ENCODE measurements around the gene COL4A2. TPM values are rescaled to one million over a fixed set of nuclear protein-coding genes. Genes with fewer than 3 reads are reported as not detected.

COL4A2 gene
- total RNA-seq, 2 donors from 2014 or later: not detected

- Mint-ChIP-seq H3K27ac (no peak overlapping the region), H3K4me3 (no peak overlapping the region), H3K27me3 (ENCODE audit: low read depth) (peaks cover 78% of the 10 kb centered on the region), H3K9me3 (peaks cover 0 to 6% of the 10 kb centered on the region in 2 donors), H3K4me1 (ENCODE audit: low read depth) (peaks cover 11% of the 10 kb centered on the region), H3K36me3 (ENCODE audit: insufficient read depth in 2 of 2) (peaks cover 0 to 3% of the 10 kb centered on the region in 2 donors)
- ATAC-seq (replicated peaks in 1 of 2) (peak; percentile 85 to 90), DNase-seq (peak; percentile 72 to 77)
Measured at GRCh38 chr13:110412132-110412914, 105.2 kb downstream of the COL4A2 start.

DNA sequence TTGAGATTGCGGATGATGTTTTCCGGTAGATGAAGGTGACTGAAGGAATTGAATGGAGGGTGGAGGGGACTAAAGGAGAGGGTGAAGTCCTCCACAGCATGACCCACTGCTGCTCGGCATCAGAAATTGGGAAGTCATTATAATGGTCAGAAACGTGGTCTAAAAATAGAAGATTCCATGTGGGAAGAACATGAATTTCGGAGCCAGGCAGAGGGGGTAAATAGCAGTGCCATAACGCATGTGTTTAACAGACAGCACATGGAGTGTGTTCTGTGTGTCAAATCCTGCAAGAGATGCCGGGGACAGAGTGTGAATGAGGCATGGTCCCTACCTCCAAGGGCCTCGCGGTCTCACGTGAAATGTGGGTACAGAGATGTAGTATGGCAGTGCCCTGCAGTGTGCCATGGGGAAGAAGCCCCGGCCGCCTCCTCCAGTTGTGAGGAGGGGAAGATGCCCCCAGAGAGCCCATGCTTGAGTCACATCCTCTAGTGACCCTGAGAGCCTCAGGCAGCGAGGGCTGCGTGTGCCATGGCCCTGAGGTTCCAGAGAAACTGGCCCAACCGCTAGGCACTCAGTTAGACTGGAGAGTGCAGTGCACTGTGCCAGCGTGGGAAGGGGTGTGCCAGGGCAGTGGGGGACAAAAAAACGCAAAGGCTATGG lies 106.1 kb downstream of the COL4A2 start:
- Mint-ChIP-seq H3K27ac (no peak overlapping the region), H3K9me3 (peaks cover 0 to 6% of the 10 kb centered on the region in 2 donors), H3K4me1 (ENCODE audit: low read depth) (peaks cover 11% of the 10 kb centered on the region), H3K4me3 (no peak overlapping the region), H3K36me3 (ENCODE audit: insufficient read depth in 2 of 2) (peaks cover 0 to 3% of the 10 kb centered on the region in 2 donors), H3K27me3 (ENCODE audit: low read depth) (peaks cover 78% of the 10 kb centered on the region)
- no peak for DNase-seq
- ATAC-seq (replicated peaks in 1 of 2): no peak

- Mint-ChIP-seq H3K4me1 (ENCODE audit: low read depth) (peaks cover 11% of the 10 kb centered on the region), H3K27ac (no peak overlapping the region), H3K27me3 (ENCODE audit: low read depth) (peaks cover 78% of the 10 kb centered on the region), H3K36me3 (ENCODE audit: insufficient read depth in 2 of 2) (peaks cover 0 to 3% of the 10 kb centered on the region in 2 donors), H3K9me3 (peaks cover 0 to 4% of the 10 kb centered on the region in 2 donors), H3K4me3 (no peak overlapping the region)
- ATAC-seq (replicated peaks in 1 of 2): no peak
- DNase-seq: no peak
Measured at GRCh38 chr13:110413676-110414040, 106.6 kb downstream of the COL4A2 start.

- Mint-ChIP-seq H3K9me3 (no peaks in the 10 kb centered on the region), H3K4me3 (no peak overlapping the region), H3K36me3 (ENCODE audit: insufficient read depth in 2 of 2) (no peaks in the 10 kb centered on the region), H3K27me3 (ENCODE audit: low read depth) (peaks cover 83% of the 10 kb centered on the region), H3K4me1 (ENCODE audit: low read depth) (peaks cover 11% of the 10 kb centered on the region), H3K27ac (no peak overlapping the region)
- ATAC-seq (replicated peaks in 1 of 2): no peak
- DNase-seq: no peak
Measured at GRCh38 chr13:110414283-110414682, 107.2 kb downstream of the COL4A2 start.

GRCh38 chr13:110414931-110415330 lies 107.8 kb downstream of the COL4A2 start:
- DNase-seq (no peak), ATAC-seq (replicated peaks in 1 of 2) (no peak)
- Mint-ChIP-seq H3K4me1 (ENCODE audit: low read depth) (peaks cover 11% of the 10 kb centered on the region), H3K36me3 (ENCODE audit: insufficient read depth in 2 of 2) (no peaks in the 10 kb centered on the region), H3K27me3 (ENCODE audit: low read depth) (peaks cover 90% of the 10 kb centered on the region), H3K4me3 (no peak overlapping the region), H3K27ac (no peak overlapping the region), H3K9me3 (no peaks in the 10 kb centered on the region)

GRCh38 chr13:110415669-110416068 lies 108.6 kb downstream of the COL4A2 start:
- no peak overlapping the region for H3K27ac Mint-ChIP-seq
- no peaks in the 10 kb centered on the region for H3K36me3 Mint-ChIP-seq (ENCODE audit: insufficient read depth in 2 of 2)
- H3K4me3 Mint-ChIP-seq: no peak overlapping the region
- H3K27me3 Mint-ChIP-seq (ENCODE audit: low read depth): peaks cover 90% of the 10 kb centered on the region
- peaks cover 11% of the 10 kb centered on the region for H3K4me1 Mint-ChIP-seq (ENCODE audit: low read depth)
- ATAC-seq (replicated peaks in 1 of 2) (peak in 1 of 2 donors; percentile 52), DNase-seq (no peak)
- H3K9me3 Mint-ChIP-seq: no peaks in the 10 kb centered on the region

- Mint-ChIP-seq H3K4me3 (no peak overlapping the region), H3K36me3 (ENCODE audit: insufficient read depth in 2 of 2) (no peaks in the 10 kb centered on the region), H3K4me1 (ENCODE audit: low read depth) (peaks cover 16% of the 10 kb centered on the region), H3K9me3 (no peaks in the 10 kb centered on the region), H3K27ac (no peak overlapping the region), H3K27me3 (ENCODE audit: low read depth) (peaks cover 90% of the 10 kb centered on the region)
- DNase-seq (no peak), ATAC-seq (replicated peaks in 1 of 2) (no peak)
Measured at GRCh38 chr13:110416131-110417025, 109.3 kb downstream of the COL4A2 start.

GRCh38 chr13:110418944-110419343 lies 111.9 kb downstream of the COL4A2 start:
- Mint-ChIP-seq H3K36me3 (ENCODE audit: insufficient read depth in 2 of 2) (peaks cover 0 to under 1% of the 10 kb centered on the region in 2 donors), H3K9me3 (no peaks in the 10 kb centered on the region), H3K27me3 (ENCODE audit: low read depth) (peaks cover 91% of the 10 kb centered on the region), H3K4me1 (ENCODE audit: low read depth) (peaks cover 17% of the 10 kb centered on the region), H3K27ac (no peak overlapping the region), H3K4me3 (no peak overlapping the region)
- no peak for DNase-seq
- no peak for ATAC-seq (replicated peaks in 1 of 2)

- peaks cover 88% of the 10 kb centered on the region for H3K27me3 Mint-ChIP-seq (ENCODE audit: low read depth)
- no peak overlapping the region for H3K4me3 Mint-ChIP-seq
- H3K27ac Mint-ChIP-seq: no peak overlapping the region
- no peaks in the 10 kb centered on the region for H3K9me3 Mint-ChIP-seq
- DNase-seq (no peak), ATAC-seq (replicated peaks in 1 of 2) (no peak)
- peaks cover 0 to 2% of the 10 kb centered on the region in 2 donors for H3K36me3 Mint-ChIP-seq (ENCODE audit: insufficient read depth in 2 of 2)
- peaks cover 17% of the 10 kb centered on the region for H3K4me1 Mint-ChIP-seq (ENCODE audit: low read depth)
Measured at GRCh38 chr13:110419381-110419791, 112.3 kb downstream of the COL4A2 start.

DNA sequence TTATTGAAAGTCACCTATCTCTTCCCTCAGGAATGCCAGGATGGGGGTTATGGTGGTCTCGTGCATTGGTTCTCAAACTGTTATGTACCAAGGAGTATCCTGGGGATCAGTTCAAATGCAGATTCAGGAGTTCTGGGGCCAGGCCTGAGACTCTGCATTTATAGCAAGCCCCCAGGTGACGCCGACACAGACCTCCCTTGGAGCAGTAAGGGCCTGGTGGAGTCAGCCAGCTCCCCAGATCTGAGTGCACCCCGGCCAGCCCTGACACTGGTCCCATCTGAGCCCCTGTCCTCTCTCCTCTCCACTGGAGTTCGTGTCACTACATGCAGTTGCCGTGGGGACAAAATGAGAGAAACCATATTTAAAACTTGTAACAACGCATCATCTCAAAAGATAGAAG lies 112.9 kb downstream of the COL4A2 start:
- no peak overlapping the region for H3K4me3 Mint-ChIP-seq
- peaks cover 0 to 2% of the 10 kb centered on the region in 2 donors for H3K36me3 Mint-ChIP-seq (ENCODE audit: insufficient read depth in 2 of 2)
- ATAC-seq (replicated peaks in 1 of 2): no peak
- H3K4me1 Mint-ChIP-seq (ENCODE audit: low read depth): peaks cover 17% of the 10 kb centered on the region
- no peak for DNase-seq
- no peaks in the 10 kb centered on the region for H3K9me3 Mint-ChIP-seq
- H3K27me3 Mint-ChIP-seq (ENCODE audit: low read depth): peaks cover 89% of the 10 kb centered on the region
- no peak overlapping the region for H3K27ac Mint-ChIP-seq

DNA sequence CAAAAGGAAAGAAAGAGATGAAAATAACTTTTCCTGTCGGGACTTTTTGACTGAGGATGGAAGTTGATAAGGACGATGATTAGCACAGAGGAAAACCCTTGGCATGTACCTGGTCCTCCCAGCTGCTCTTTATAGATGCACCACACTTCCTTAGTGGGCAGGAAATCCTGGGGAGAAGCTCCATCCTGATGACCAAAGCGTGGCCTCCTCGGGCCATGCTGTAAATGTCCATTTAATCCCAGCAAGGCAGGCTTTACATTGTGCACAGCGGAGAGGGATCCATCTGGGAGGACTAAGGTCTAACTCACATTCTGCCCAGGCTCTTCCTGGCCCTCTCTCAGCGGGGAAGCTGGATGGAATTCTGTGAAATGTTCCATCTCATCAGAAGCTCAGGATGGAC lies 113.5 kb downstream of the COL4A2 start:
- no peak overlapping the region for H3K27ac Mint-ChIP-seq
- no peak overlapping the region for H3K4me3 Mint-ChIP-seq
- peaks cover 94% of the 10 kb centered on the region for H3K27me3 Mint-ChIP-seq (ENCODE audit: low read depth)
- peaks cover 17% of the 10 kb centered on the region for H3K4me1 Mint-ChIP-seq (ENCODE audit: low read depth)
- DNase-seq: no peak
- H3K9me3 Mint-ChIP-seq: no peaks in the 10 kb centered on the region
- peaks cover 0 to 2% of the 10 kb centered on the region in 2 donors for H3K36me3 Mint-ChIP-seq (ENCODE audit: insufficient read depth in 2 of 2)
- no peak for ATAC-seq (replicated peaks in 1 of 2)

DNA sequence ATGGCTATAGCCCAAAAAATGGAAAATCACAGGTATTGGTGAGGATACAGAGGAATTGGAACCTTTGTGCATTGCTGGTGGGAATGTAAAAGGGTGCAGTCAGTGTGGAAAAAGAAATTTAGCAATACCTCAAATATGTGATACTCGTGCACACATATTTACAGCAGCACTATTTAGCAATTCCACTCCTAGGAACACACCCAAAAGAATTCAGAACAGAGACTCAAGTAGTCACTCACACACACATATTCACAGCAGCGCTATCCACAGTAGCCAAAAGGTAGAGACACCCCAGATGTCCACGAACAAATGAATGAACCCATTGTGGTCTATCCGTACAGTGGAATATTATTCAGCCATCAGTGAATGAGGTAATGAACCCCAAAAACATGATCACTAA lies 114.0 kb downstream of the COL4A2 start:
- no peaks in the 10 kb centered on the region for H3K9me3 Mint-ChIP-seq
- DNase-seq (no peak), ATAC-seq (replicated peaks in 1 of 2) (no peak)
- H3K4me3 Mint-ChIP-seq: no peak overlapping the region
- no peak overlapping the region for H3K27ac Mint-ChIP-seq
- H3K4me1 Mint-ChIP-seq (ENCODE audit: low read depth): peaks cover 17% of the 10 kb centered on the region
- H3K36me3 Mint-ChIP-seq (ENCODE audit: insufficient read depth in 2 of 2): peaks cover 0 to 2% of the 10 kb centered on the region in 2 donors
- H3K27me3 Mint-ChIP-seq (ENCODE audit: low read depth): peaks cover 94% of the 10 kb centered on the region

All from activated T-cell treated with anti-CD3 and anti-CD28 coated beads, Interleukin-2, amount 50 U/mL, for 72 hours (primary cell).